Gastrocnemius medialis (tissue), 4 donors: Measurements from ENCODE around the gene DPYSL4. TPM values are rescaled to one million over a fixed set of nuclear protein-coding genes. Genes with fewer than 3 reads are reported as not detected.

Experiments
- ATAC-seq, 2 donors: fragments of 150-250 bp; one replicate each; pipeline ENCODE4 v1.9.1; 2016
- DNase-seq, 2 donors: peaks; one replicate each; pipeline ENCODE4 v3.0.0-alpha.2; 2019
- H3K27ac ChIP-seq, 4 donors: fragments of 200-600 bp; sonication (generic); 1 replicate in 1 of 4; 2 replicates in 3 of 4; pipeline ENCODE4 v1.5.1; 2016 to 2018; ENCODE audit warnings: mild to moderate bottlenecking in 2 of 4, moderate library complexity in 1 of 4
- H3K27me3 ChIP-seq, 3 donors: fragments of 200-600 bp; sonication (generic) in 2 of 3; 1 replicate in 1 of 3; 2 replicates in 2 of 3; pipeline versions ENCODE4 v1.5.1 to v1.6.0; 2016 to 2019; ENCODE audit warnings: mild to moderate bottlenecking in 1 of 3, moderate library complexity in 1 of 3
- H3K36me3 ChIP-seq, 2 donors: fragments of 200-600 bp; sonication (generic) in 1 of 2; one replicate each; pipeline ENCODE4 v1.5.1; 2017 to 2018
- H3K4me1 ChIP-seq, 2 donors: fragments of 200-600 bp; sonication (generic) in 1 of 2; one replicate each; pipeline ENCODE4 v1.5.1; 2016 to 2017; ENCODE audit warnings: mild to moderate bottlenecking in 2 of 2
- H3K4me3 ChIP-seq, 4 donors: fragments of 200-600 bp; sonication (generic) in 3 of 4; 1 replicate in 1 of 4; 2 replicates in 3 of 4; pipeline ENCODE4 v1.5.1; 2016 to 2019; ENCODE audit warnings: mild to moderate bottlenecking in 2 of 4
- H3K9me3 ChIP-seq, 3 donors: fragments of 200-600 bp; sonication (generic) in 2 of 3; 1 replicate in 1 of 3; 2 replicates in 2 of 3; pipeline ENCODE4 v1.5.1; 2016 to 2019
- POLR2A ChIP-seq, 2 donors: fragments of 450-650 bp; IDR thresholded peaks; one replicate each; pipeline ENCODE4 v1.6.1; 2017; ENCODE audit warnings: antibody characterized with exemption in 2 of 2, mild to moderate bottlenecking in 2 of 2, moderate library complexity in 2 of 2
- in situ Hi-C, 4 donors: fragments of 200-750 bp; cut with MboI; loops; one replicate each; pipeline versions ENCODE4 v1.15.0 to v1.8.0; 2017; ENCODE audit warnings: low sequenced_read_pairs in 4 of 4
- intact Hi-C: fragments of 100-400 bp; cut with DNase I; formaldehyde crosslinking; loops from one replicate; pipeline ENCODE4 v1.15.1; 2023; ENCODE audit warnings: low total_unique reads
- total RNA-seq, 4 donors: library from RNA; depleted of rRNA; stranded (reverse); fragments of >200 nt; gene quantifications; one replicate each; pipeline versions ENCODE4 v1.1.0 to v1.2.3, GENCODE V29; 2016
- TF ChIP-seq, protein P1 (sequence below), 5 experiments: fragments of 450-650 bp in 3 of 5; fragments of 200-600 bp in 2 of 5; sonication (generic) in 2 of 5; IDR thresholded peaks in 4 of 5; conservative IDR thresholded peaks in 1 of 5; 1 replicate in 4 of 5; 2 replicates in 1 of 5; pipeline ENCODE4 v1.5.1; 2016 to 2019; ENCODE audit warnings: antibody characterized with exemption in 5 of 5, mild to moderate bottlenecking in 3 of 5, moderate library complexity in 3 of 5

Gene DPYSL4
- total RNA-seq, 4 donors from 2014 or later = 0.29 to 1.3 (median 0.46) TPM

GRCh38 chr10:132180736-132181135 lies 6.0 kb upstream of the DPYSL4 start:
- Histone ChIP-seq H3K4me1 (peaks cover 0 to 3% of the 10 kb centered on the region in 2 donors), H3K4me3 (no peak overlapping the region), H3K36me3 (no peaks in the 10 kb centered on the region), H3K27ac (no peak overlapping the region), H3K27me3 (peaks cover 18 to 28% (median 27%) of the 10 kb centered on the region in 3 donors), H3K9me3 (no peaks in the 10 kb centered on the region)
- DNase-seq = no peak
- no peak for ATAC-seq
- TF ChIP-seq, protein P1, sequence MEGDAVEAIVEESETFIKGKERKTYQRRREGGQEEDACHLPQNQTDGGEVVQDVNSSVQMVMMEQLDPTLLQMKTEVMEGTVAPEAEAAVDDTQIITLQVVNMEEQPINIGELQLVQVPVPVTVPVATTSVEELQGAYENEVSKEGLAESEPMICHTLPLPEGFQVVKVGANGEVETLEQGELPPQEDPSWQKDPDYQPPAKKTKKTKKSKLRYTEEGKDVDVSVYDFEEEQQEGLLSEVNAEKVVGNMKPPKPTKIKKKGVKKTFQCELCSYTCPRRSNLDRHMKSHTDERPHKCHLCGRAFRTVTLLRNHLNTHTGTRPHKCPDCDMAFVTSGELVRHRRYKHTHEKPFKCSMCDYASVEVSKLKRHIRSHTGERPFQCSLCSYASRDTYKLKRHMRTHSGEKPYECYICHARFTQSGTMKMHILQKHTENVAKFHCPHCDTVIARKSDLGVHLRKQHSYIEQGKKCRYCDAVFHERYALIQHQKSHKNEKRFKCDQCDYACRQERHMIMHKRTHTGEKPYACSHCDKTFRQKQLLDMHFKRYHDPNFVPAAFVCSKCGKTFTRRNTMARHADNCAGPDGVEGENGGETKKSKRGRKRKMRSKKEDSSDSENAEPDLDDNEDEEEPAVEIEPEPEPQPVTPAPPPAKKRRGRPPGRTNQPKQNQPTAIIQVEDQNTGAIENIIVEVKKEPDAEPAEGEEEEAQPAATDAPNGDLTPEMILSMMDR (IDR thresholded peaks at IDR 0.05 in 4 of 5, conservative IDR thresholded peaks at IDR 0.05 in 1 of 5) = no peak
- TF ChIP-seq POLR2A (IDR thresholded peaks at IDR 0.05) = no peak
- in situ Hi-C loops (no loop called here), intact Hi-C loops (no loop called here)

- no peak for TF ChIP-seq POLR2A (IDR thresholded peaks at IDR 0.05)
- TF ChIP-seq, protein P1 (IDR thresholded peaks at IDR 0.05 in 4 of 5, conservative IDR thresholded peaks at IDR 0.05 in 1 of 5) = no peak
- H3K36me3 ChIP-seq = no peaks in the 10 kb centered on the region
- in situ Hi-C loops (no loop called here), intact Hi-C loops (no loop called here)
- no peak overlapping the region for H3K4me3 ChIP-seq
- no peaks in the 10 kb centered on the region for H3K9me3 ChIP-seq
- H3K27me3 ChIP-seq = peaks cover 22 to 32% (median 29%) of the 10 kb centered on the region in 3 donors
- no peak overlapping the region for H3K27ac ChIP-seq
- peaks cover 0 to 10% of the 10 kb centered on the region in 2 donors for H3K4me1 ChIP-seq
- DNase-seq = no peak
- ATAC-seq = no peak
Measured at GRCh38 chr10:132181691-132182425, 4.9 kb upstream of the DPYSL4 start.

DNA sequence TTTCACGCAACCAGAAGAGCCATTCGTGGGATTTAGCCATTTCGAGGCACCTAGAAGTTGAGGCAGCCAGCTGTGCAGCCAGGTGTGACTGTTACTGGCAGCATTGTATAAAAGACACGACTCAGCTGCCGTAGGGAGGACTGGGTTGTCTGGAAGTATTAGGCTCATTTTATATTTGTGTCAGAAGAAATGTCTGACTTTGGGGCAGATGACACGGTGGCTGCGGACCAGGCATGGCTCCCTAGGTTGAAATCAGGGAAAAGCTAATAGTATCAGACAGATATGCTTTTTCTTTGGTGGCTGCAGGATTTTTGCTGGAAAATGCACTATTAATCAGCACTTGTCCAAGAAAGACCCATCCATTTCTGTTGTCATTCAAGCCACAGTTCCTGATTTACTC lies 4.2 kb upstream of the DPYSL4 start:
- Histone ChIP-seq H3K27ac (no peak overlapping the region), H3K27me3 (peaks cover 29 to 35% (median 33%) of the 10 kb centered on the region in 3 donors)
- no peak for TF ChIP-seq POLR2A (IDR thresholded peaks at IDR 0.05)
- TF ChIP-seq, protein P1 (IDR thresholded peaks at IDR 0.05 in 4 of 5, conservative IDR thresholded peaks at IDR 0.05 in 1 of 5) = no peak

DNA sequence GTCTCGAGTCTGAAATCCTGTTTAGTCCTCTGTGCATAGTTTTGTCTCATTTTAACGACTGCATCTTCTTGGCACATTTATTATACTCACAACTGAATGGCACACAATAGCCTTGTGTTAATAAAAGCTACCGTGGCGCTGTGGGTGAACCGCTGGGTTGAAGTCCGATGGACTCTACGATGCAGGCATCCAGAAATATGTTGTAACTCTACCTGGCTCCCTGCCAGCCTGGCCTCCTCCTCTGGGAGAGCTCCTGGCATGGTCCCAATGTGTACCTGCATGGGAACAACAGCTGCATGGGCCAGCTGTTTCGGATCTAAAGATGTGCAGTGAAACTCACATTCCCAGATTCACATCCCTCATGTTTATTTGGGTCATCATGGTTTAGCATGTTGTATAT lies 3.7 kb upstream of the DPYSL4 start:
- in situ Hi-C loops (no loop called here), intact Hi-C loops (no loop called here)
- H3K27ac ChIP-seq = no peak overlapping the region
- H3K4me3 ChIP-seq = no peak overlapping the region
- ATAC-seq (no peak), DNase-seq (no peak)
- H3K36me3 ChIP-seq = no peaks in the 10 kb centered on the region
- no peak for TF ChIP-seq POLR2A (IDR thresholded peaks at IDR 0.05)
- TF ChIP-seq, protein P1 (IDR thresholded peaks at IDR 0.05 in 4 of 5, conservative IDR thresholded peaks at IDR 0.05 in 1 of 5) = no peak
- H3K4me1 ChIP-seq = peaks cover 0 to 10% of the 10 kb centered on the region in 2 donors
- no peaks in the 10 kb centered on the region for H3K9me3 ChIP-seq
- peaks cover 34 to 37% (median 37%) of the 10 kb centered on the region in 3 donors for H3K27me3 ChIP-seq

More for the DNA sequence above, 4.2 kb upstream of the DPYSL4 start:
- in situ Hi-C loops = no loop called here
- H3K36me3 ChIP-seq = no peaks in the 10 kb centered on the region
- ATAC-seq (no peak), DNase-seq (no peak)
- peaks cover 0 to 10% of the 10 kb centered on the region in 2 donors for H3K4me1 ChIP-seq
- H3K9me3 ChIP-seq = no peaks in the 10 kb centered on the region
- H3K4me3 ChIP-seq = no peak overlapping the region
- intact Hi-C loops = no loop called here
